ENCODE data around the gene ENO4.

GRCh38 chr10:116909307-116909706 is 60.0 kb downstream of the ENO4 start:
- no peak for TF ChIP-seq POLR2A (IDR thresholded peaks at IDR 0.05; ENCODE audit: extremely low read depth, insufficient read length)
- no peak for TF ChIP-seq CTCF (IDR thresholded peaks at IDR 0.05; ENCODE audit: low read depth, low read length)
- TF ChIP-seq MYC (IDR thresholded peaks at IDR 0.05; ENCODE audit: low read depth, low read length) = no peak
